A673 (cell line): ENCODE measurements around the gene AMIGO3.
"Not testable (repeated sequence)": the region's sequence is repeated elsewhere in the genome, so short reads cannot be mapped to it uniquely, and the experiment has no call there.

Experiments
- CTCF ChIP-seq: fragments of 300-800, 200-600 bp; sonication (generic); conservative IDR thresholded peaks from 2 replicates; pipeline ENCODE4 v1.5.1; 2017; ENCODE audit warnings: low read depth, mild to moderate bottlenecking, antibody characterized with exemption, low read length, moderate library complexity, mixed read lengths
- EZH2 ChIP-seq: fragments of 200-600 bp; sonication (generic); IDR thresholded peaks from 2 replicates; pipeline ENCODE4 v1.6.1; 2017; ENCODE audit warnings: borderline replicate concordance, low read depth, mild to moderate bottlenecking, mixed read lengths, antibody characterized with exemption, low read length; ENCODE audit not compliant: poor library complexity, severe bottlenecking

GRCh38 chr3:49689908-49690624 lies 29.4 kb downstream of the AMIGO3 start:
- not testable (repeated sequence) for TF ChIP-seq CTCF, EZH2
